ENCODE results near the gene IZUMO1R. TPM values are rescaled to one million over a fixed set of nuclear protein-coding genes. Genes with fewer than 3 reads are reported as not detected.
"Not testable (repeated sequence)": the region's sequence is repeated elsewhere in the genome, so short reads cannot be mapped to it uniquely, and the experiment has no call there.

IZUMO1R gene
- total and polyA plus RNA-seq, 4 donors, result 0.21 TPM; not detected in 3

DNA sequence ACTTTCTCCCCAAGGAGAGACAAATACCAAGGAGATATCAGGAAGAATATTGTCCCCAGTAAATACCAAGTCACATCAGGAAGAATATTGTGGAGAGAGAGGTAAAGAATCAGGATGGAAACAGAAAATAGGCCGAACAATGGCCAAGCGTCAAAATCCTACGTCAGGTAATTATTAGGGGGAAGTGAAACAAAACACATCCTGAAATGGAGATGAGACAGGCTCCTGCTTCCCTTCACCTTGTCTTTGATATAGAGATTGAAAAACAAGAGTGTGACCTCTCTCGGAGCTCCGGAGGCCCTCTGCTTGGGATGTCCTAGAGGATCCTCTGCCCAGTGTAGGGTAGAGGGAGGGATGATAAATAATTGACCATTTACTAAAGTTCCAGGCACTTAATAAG is 27.4 kb upstream of the IZUMO1R start:
- Histone ChIP-seq H3K4me1 (ENCODE audit: control insufficient read depth in 4 of 4, insufficient read depth in 4 of 4, low read length in 3 of 4) (no peaks in the 10 kb centered on the region), H3K27ac (ENCODE audit: low read depth in 1 of 2, low read length in 2 of 2) (no peak overlapping the region), H3K27me3 (ENCODE audit: control insufficient read depth in 4 of 4, insufficient read depth in 4 of 4, low read length in 3 of 4) (no peaks in the 10 kb centered on the region), H3K4me3 (ENCODE audit: low read depth in 1 of 3, low read length in 3 of 3) (no peak overlapping the region), H3K9ac (ENCODE audit: low read depth in 1 of 2, low read length in 2 of 2) (no peak overlapping the region), H3K36me3 (ENCODE audit: control insufficient read depth in 4 of 4, insufficient read depth in 3 of 4, low read depth in 1 of 4, low read length in 3 of 4) (no peaks in the 10 kb centered on the region), H3K9me3 (ENCODE audit: control insufficient read depth in 4 of 4, low read length in 3 of 4) (no peaks in the 10 kb centered on the region)
- no peak for TF ChIP-seq YY1 (IDR thresholded peaks at IDR 0.05)
- no peak for TF ChIP-seq HNF4A (conservative IDR thresholded peaks at IDR 0.05)
- TF ChIP-seq, protein P1, sequence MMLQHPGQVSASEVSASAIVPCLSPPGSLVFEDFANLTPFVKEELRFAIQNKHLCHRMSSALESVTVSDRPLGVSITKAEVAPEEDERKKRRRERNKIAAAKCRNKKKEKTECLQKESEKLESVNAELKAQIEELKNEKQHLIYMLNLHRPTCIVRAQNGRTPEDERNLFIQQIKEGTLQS (IDR thresholded peaks at IDR 0.05), result no peak
- TF ChIP-seq, protein P2, sequence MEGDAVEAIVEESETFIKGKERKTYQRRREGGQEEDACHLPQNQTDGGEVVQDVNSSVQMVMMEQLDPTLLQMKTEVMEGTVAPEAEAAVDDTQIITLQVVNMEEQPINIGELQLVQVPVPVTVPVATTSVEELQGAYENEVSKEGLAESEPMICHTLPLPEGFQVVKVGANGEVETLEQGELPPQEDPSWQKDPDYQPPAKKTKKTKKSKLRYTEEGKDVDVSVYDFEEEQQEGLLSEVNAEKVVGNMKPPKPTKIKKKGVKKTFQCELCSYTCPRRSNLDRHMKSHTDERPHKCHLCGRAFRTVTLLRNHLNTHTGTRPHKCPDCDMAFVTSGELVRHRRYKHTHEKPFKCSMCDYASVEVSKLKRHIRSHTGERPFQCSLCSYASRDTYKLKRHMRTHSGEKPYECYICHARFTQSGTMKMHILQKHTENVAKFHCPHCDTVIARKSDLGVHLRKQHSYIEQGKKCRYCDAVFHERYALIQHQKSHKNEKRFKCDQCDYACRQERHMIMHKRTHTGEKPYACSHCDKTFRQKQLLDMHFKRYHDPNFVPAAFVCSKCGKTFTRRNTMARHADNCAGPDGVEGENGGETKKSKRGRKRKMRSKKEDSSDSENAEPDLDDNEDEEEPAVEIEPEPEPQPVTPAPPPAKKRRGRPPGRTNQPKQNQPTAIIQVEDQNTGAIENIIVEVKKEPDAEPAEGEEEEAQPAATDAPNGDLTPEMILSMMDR (IDR thresholded peaks at IDR 0.05; ENCODE audit: low read depth, low read length, missing input control), result no peak
- no peak for TF ChIP-seq RXRA (IDR thresholded peaks at IDR 0.05)
- TF ChIP-seq, protein P3, sequence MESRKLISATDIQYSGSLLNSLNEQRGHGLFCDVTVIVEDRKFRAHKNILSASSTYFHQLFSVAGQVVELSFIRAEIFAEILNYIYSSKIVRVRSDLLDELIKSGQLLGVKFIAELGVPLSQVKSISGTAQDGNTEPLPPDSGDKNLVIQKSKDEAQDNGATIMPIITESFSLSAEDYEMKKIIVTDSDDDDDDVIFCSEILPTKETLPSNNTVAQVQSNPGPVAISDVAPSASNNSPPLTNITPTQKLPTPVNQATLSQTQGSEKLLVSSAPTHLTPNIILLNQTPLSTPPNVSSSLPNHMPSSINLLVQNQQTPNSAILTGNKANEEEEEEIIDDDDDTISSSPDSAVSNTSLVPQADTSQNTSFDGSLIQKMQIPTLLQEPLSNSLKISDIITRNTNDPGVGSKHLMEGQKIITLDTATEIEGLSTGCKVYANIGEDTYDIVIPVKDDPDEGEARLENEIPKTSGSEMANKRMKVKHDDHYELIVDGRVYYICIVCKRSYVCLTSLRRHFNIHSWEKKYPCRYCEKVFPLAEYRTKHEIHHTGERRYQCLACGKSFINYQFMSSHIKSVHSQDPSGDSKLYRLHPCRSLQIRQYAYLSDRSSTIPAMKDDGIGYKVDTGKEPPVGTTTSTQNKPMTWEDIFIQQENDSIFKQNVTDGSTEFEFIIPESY (IDR thresholded peaks at IDR 0.05), result no peak
- no peak for TF ChIP-seq FOXA2 (IDR thresholded peaks at IDR 0.05)
- TF ChIP-seq JUND (IDR thresholded peaks at IDR 0.05), result no peak
- TF ChIP-seq, protein P4, sequence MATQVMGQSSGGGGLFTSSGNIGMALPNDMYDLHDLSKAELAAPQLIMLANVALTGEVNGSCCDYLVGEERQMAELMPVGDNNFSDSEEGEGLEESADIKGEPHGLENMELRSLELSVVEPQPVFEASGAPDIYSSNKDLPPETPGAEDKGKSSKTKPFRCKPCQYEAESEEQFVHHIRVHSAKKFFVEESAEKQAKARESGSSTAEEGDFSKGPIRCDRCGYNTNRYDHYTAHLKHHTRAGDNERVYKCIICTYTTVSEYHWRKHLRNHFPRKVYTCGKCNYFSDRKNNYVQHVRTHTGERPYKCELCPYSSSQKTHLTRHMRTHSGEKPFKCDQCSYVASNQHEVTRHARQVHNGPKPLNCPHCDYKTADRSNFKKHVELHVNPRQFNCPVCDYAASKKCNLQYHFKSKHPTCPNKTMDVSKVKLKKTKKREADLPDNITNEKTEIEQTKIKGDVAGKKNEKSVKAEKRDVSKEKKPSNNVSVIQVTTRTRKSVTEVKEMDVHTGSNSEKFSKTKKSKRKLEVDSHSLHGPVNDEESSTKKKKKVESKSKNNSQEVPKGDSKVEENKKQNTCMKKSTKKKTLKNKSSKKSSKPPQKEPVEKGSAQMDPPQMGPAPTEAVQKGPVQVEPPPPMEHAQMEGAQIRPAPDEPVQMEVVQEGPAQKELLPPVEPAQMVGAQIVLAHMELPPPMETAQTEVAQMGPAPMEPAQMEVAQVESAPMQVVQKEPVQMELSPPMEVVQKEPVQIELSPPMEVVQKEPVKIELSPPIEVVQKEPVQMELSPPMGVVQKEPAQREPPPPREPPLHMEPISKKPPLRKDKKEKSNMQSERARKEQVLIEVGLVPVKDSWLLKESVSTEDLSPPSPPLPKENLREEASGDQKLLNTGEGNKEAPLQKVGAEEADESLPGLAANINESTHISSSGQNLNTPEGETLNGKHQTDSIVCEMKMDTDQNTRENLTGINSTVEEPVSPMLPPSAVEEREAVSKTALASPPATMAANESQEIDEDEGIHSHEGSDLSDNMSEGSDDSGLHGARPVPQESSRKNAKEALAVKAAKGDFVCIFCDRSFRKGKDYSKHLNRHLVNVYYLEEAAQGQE (IDR thresholded peaks at IDR 0.05), result no peak
- TF ChIP-seq SP1 (IDR thresholded peaks at IDR 0.05), result no peak
- 86% methylated on average over 5 of the region's 5 CpGs for WGBS
- DNase-seq (ENCODE audit: low spot score), result no peak

DNA sequence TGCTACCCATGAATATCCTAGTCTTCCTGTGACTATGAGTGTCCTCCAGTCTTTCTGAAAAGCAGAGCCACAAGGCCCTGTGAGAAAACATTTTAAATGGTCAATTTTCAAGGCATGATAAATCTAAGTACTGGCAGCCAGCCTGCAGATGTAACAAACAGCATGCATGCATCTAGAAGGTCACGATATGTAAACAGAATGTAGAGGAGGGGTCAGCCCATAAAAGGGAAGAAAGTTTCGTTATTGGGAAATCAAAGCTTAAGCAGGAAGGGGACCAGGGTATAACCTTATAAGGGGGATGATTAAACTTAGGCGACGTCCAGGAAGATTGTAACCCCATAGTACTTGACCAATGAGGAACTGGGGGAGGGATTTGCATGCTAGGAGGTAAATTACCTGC is 26.2 kb upstream of the IZUMO1R start:
- H3K9ac ChIP-seq (ENCODE audit: low read depth in 1 of 2, low read length in 2 of 2); H3K4me3 ChIP-seq (ENCODE audit: low read depth in 1 of 3, low read length in 3 of 3); H3K36me3 ChIP-seq (ENCODE audit: control insufficient read depth in 4 of 4, insufficient read depth in 3 of 4, low read depth in 1 of 4, low read length in 3 of 4); H3K27ac ChIP-seq (ENCODE audit: low read depth in 1 of 2, low read length in 2 of 2); H3K4me1 ChIP-seq (ENCODE audit: control insufficient read depth in 4 of 4, insufficient read depth in 4 of 4, low read length in 3 of 4); H3K27me3 ChIP-seq (ENCODE audit: control insufficient read depth in 4 of 4, insufficient read depth in 4 of 4, low read length in 3 of 4); DNase-seq (ENCODE audit: low spot score); H3K9me3 ChIP-seq (ENCODE audit: control insufficient read depth in 4 of 4, low read length in 3 of 4): not testable (repeated sequence)
- peak; percentile 9 for TF ChIP-seq NR2F2 (IDR thresholded peaks at IDR 0.05)
- 61% methylated on average over 4 of the region's 4 CpGs for WGBS

DNA sequence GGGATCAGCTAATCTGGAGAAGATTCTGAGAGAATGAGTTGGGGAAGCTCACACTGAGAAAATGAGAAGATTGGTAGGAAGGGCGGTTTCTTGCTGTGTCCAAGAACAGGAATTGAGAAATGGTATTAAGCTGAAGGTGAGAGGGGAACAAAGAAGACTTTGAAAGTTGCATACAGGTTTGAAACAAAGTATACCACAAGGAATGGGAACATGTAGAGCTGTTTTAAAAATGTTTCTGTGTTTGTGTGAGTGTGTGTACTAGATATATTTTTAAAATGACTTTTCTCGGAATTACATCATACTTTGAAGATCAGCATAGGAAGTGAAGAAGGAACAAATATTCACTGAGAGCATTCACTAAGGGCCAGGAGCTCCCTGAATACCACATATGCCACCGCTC is 24.4 kb upstream of the IZUMO1R start:
- no peaks in the 10 kb centered on the region for H3K9me3 ChIP-seq (ENCODE audit: control insufficient read depth in 4 of 4, low read length in 3 of 4)
- H3K36me3 ChIP-seq (ENCODE audit: control insufficient read depth in 4 of 4, insufficient read depth in 3 of 4, low read depth in 1 of 4, low read length in 3 of 4), result no peaks in the 10 kb centered on the region
- no peak overlapping the region for H3K27ac ChIP-seq (ENCODE audit: low read depth in 1 of 2, low read length in 2 of 2)
- H3K9ac ChIP-seq (ENCODE audit: low read depth in 1 of 2, low read length in 2 of 2), result no peak overlapping the region
- no peak overlapping the region for H3K4me3 ChIP-seq (ENCODE audit: low read depth in 1 of 3, low read length in 3 of 3)
- 90% methylated on average over 3 of the region's 3 CpGs for WGBS
- TF ChIP-seq HNF4G (IDR thresholded peaks at IDR 0.05) (no peak), SP1 (IDR thresholded peaks at IDR 0.05) (no peak), RXRA (IDR thresholded peaks at IDR 0.05) (no peak), YY1 (IDR thresholded peaks at IDR 0.05) (no peak), NR2F2 (IDR thresholded peaks at IDR 0.05) (no peak), EGR1 (IDR thresholded peaks at IDR 0.05; ENCODE audit: low read depth in 2 of 2) (no peak), GABPA (IDR thresholded peaks at IDR 0.05 in 1 of 2, conservative IDR thresholded peaks at IDR 0.05 in 1 of 2) (no peak)
- TF ChIP-seq, protein P4 (IDR thresholded peaks at IDR 0.05), result no peak
- TF ChIP-seq, protein P5, sequence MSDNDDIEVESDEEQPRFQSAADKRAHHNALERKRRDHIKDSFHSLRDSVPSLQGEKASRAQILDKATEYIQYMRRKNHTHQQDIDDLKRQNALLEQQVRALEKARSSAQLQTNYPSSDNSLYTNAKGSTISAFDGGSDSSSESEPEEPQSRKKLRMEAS (IDR thresholded peaks at IDR 0.05), result no peak
- no peaks in the 10 kb centered on the region for H3K27me3 ChIP-seq (ENCODE audit: control insufficient read depth in 4 of 4, insufficient read depth in 4 of 4, low read length in 3 of 4)
- H3K4me1 ChIP-seq (ENCODE audit: control insufficient read depth in 4 of 4, insufficient read depth in 4 of 4, low read length in 3 of 4), result peaks cover 0 to 5% (median 0%) of the 10 kb centered on the region in 4 donors
- DNase-seq (ENCODE audit: low spot score), result no peak
